Measurements from ENCODE around the gene NLRP9. TPM values are rescaled to one million over a fixed set of nuclear protein-coding genes. Genes with fewer than 3 reads are reported as not detected.
A peak's percentile ranks its signal among the peaks of the same experiment; 100 is the strongest.

NLRP9 gene
- total and polyA plus RNA-seq, 2 of the 4 experiments (the other 2 are of a cell fraction), result not detected

DNA sequence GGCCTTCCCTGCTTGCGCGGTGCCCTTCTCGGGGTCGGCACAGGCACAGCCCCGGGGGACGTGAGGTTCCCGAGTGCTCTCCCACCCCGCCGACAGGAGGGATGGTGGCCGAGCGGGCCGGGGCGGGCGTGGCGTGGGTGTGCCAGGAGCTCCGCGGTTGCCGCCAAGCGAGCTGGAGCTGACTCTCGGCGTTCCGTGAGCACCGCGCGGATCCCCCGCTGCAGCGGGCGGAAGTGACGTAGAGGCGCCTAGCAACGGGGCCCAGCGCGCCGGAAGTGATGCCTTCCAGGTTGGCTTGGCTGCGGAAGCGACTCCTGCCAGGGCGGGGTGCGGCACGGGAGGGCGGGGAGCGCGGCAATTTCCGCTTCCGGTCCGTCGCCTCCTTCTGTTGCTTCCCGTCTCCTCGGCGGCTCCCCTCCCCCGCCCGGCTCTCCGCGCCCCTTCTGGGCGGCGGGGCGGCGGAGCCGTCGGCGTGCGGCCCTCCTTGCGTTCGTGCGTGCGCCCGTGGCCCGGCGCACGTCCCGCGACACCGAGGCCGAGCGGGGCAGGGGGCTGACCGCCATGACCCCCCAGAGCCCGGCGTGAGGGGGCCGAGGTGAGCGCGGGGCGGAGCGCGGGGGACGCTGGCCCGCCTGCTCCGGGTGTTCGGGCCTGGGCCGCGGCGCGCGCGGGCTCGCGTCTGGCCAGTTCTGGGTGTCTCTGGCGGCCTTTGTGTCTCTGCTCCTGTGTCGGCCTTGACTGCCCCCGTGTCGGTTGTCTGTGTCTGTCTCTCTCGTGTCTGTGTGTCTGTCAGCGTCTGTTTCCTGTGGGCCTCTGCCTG lies 63.2 kb downstream of the NLRP9 start, which contains the start of gene EPN1:
Gene EPN1, plus strand, starts transcription at position 386 of the 820 bp plus-strand sequence. CDS start 3,402 bp downstream, outside the sequence.
- H2AFZ ChIP-seq (replicated peaks; ENCODE audit: low read length, poor library complexity), result peak within 1 kb of the TSS; percentile 94
- intact Hi-C loops (cut with micrococcal nuclease), result loop anchor here (2.0 kb wide), 1 partner anchor 20 kb away; the partner anchor contains the start of gene U2AF2
- in situ Hi-C loops (cut with MboI; ENCODE audit: low sequenced_read_pairs), result loop anchor here (25.0 kb wide), 3 partner anchors 462 to 1538 kb away; partner anchors contain the start of genes CDC42EP5, CNOT3, LENG9 and ZNF444
- peak; percentile 96 for DNase-seq
- H2BK5ac ChIP-seq (ENCODE audit: low read depth, low read length, poor library complexity, severe bottlenecking), result peak within 1 kb of the TSS; percentile 85
- H2AK5ac ChIP-seq (ENCODE audit: low read depth, low read length), result peak within 1 kb of the TSS; percentile 67
- peaks cover 5% of the 10 kb centered on the region; the same call in 1 of the 2 replicates for H3K4me1 ChIP-seq (ENCODE audit: control insufficient read depth, insufficient read depth, low read length)
- peak within 1 kb of the TSS; percentile 35 for H3K14ac ChIP-seq (replicated peaks; ENCODE audit: low read depth, low read length)
- H3K4me3 ChIP-seq (ENCODE audit: insufficient read depth, low read depth, low read length), result peak within 1 kb of the TSS; percentile 80
- H3K79me1 ChIP-seq (ENCODE audit: low read depth in 1 of 2, low read length in 2 of 2), result peaks cover 13 to 64% of the 10 kb centered on the region in 2 experiments; a peak in 3 of 4 replicates
- H4K5ac ChIP-seq (ENCODE audit: low read depth, low read length), result peak within 1 kb of the TSS; percentile 28; the same call in 1 of the 2 replicates
- peak within 1 kb of the TSS; percentile 78 for H3K27ac ChIP-seq (ENCODE audit: insufficient read depth, low read length)
- H2BK120ac ChIP-seq (ENCODE audit: low read depth, low read length), result no peak within 1 kb of the TSS
- peaks cover 42% of the 10 kb centered on the region for H3K36me3 ChIP-seq (ENCODE audit: control insufficient read depth, insufficient read depth, low read length)
- POLR2A ChIA-PET (ENCODE audit: unreplicated experiment), result no interaction called here
- dilution Hi-C loops (cut with HindIII; ENCODE audit: low sequenced_read_pairs, unreplicated experiment), result no loop called here
- H2BK15ac ChIP-seq (ENCODE audit: low read depth, low read length), result no peak within 1 kb of the TSS
- WGBS, 2 experiments (ENCODE audit: extremely low coverage in 2 of 2, insufficient read length in 1 of 2), result 1% methylated on average over 14 of the region's 101 CpGs; no CpG with 5 or more reads in 1 of the 2 experiments
- no peaks in the 10 kb centered on the region for H3K9me3 ChIP-seq (ENCODE audit: control insufficient read depth, insufficient read depth, low read length)
- peaks cover 63% of the 10 kb centered on the region for H4K20me1 ChIP-seq (ENCODE audit: insufficient read depth, low read length)
- H4K8ac ChIP-seq (ENCODE audit: low read depth in 2 of 2, low read length in 2 of 2), result peak within 1 kb of the TSS; percentile 53 to 77; a peak in 3 of 4 replicates
- peak within 1 kb of the TSS; percentile 43; the same call in 1 of the 2 replicates for H4K91ac ChIP-seq (ENCODE audit: insufficient read depth, low read depth, low read length)
- no peak within 1 kb of the TSS for H2BK20ac ChIP-seq (ENCODE audit: low read depth, low read length)
- peak within 1 kb of the TSS; percentile 75 for H3K4ac ChIP-seq (ENCODE audit: low read depth, low read length)
- peak within 1 kb of the TSS; percentile 91 for H2AK9ac ChIP-seq (replicated peaks; ENCODE audit: low read depth, low read length, poor library complexity)
- no TSS peak for BruUV-seq (replicated peaks)
- peaks cover 3% of the 10 kb centered on the region; the same call in 1 of the 2 replicates for H3K9me1 ChIP-seq (ENCODE audit: insufficient read depth, low read length)
- ATAC-seq (ENCODE audit: low read depth), result peak; percentile 87
- H3K4me2 ChIP-seq (ENCODE audit: low read depth, low read length), result peak within 1 kb of the TSS; percentile 96
- H3K9ac ChIP-seq (ENCODE audit: low read depth, low read length), result peak within 1 kb of the TSS; percentile 98
- no peaks in the 10 kb centered on the region for H3K27me3 ChIP-seq (ENCODE audit: control insufficient read depth, insufficient read depth, low read length)
- H3K56ac ChIP-seq (ENCODE audit: extremely low read depth, insufficient read depth, low read length), result peak within 1 kb of the TSS; percentile 73
- no peak within 1 kb of the TSS for H3K18ac ChIP-seq (ENCODE audit: low read depth, low read length)
- H3K23ac ChIP-seq (ENCODE audit: low read depth, low read length), result peak within 1 kb of the TSS; percentile 73; the same call in 1 of the 2 replicates
- CTCF ChIA-PET, result no interaction called here
- TF ChIP-seq RFX5 (IDR thresholded peaks at IDR 0.05; ENCODE audit: low read depth, low read length), result no peak
- peak; percentile 99 for TF ChIP-seq MAZ (IDR thresholded peaks at IDR 0.05; ENCODE audit: borderline replicate concordance, low read depth, low read length)
- peak; percentile 88 for TF ChIP-seq BHLHE40 (IDR thresholded peaks at IDR 0.05; ENCODE audit: low read depth, low read length)
- 0 out of 2 replicates have a peak, but pooled peaks have one; percentile 2 for TF ChIP-seq NFE2L2 (IDR thresholded peaks at IDR 0.05; ENCODE audit: low read depth, low read length)
- TF ChIP-seq RCOR1 (IDR thresholded peaks at IDR 0.05; ENCODE audit: insufficient replicate concordance, low read length), result no peak
- TF ChIP-seq POLR2A (IDR thresholded peaks at IDR 0.05; ENCODE audit: low read depth, low read length), result peak; percentile 38; the same call in 1 of the 2 replicates
- no peak for TF ChIP-seq FOS (IDR thresholded peaks at IDR 0.05; ENCODE audit: low read depth, low read length)
- TF ChIP-seq SMC3 (IDR thresholded peaks at IDR 0.05; ENCODE audit: low read depth, low read length), result no peak
- TF ChIP-seq RAD21 (IDR thresholded peaks at IDR 0.05; ENCODE audit: low read length), result no peak
- no peak for TF ChIP-seq CHD1 (IDR thresholded peaks at IDR 0.05; ENCODE audit: low read depth, low read length)
- TF ChIP-seq, protein P1, sequence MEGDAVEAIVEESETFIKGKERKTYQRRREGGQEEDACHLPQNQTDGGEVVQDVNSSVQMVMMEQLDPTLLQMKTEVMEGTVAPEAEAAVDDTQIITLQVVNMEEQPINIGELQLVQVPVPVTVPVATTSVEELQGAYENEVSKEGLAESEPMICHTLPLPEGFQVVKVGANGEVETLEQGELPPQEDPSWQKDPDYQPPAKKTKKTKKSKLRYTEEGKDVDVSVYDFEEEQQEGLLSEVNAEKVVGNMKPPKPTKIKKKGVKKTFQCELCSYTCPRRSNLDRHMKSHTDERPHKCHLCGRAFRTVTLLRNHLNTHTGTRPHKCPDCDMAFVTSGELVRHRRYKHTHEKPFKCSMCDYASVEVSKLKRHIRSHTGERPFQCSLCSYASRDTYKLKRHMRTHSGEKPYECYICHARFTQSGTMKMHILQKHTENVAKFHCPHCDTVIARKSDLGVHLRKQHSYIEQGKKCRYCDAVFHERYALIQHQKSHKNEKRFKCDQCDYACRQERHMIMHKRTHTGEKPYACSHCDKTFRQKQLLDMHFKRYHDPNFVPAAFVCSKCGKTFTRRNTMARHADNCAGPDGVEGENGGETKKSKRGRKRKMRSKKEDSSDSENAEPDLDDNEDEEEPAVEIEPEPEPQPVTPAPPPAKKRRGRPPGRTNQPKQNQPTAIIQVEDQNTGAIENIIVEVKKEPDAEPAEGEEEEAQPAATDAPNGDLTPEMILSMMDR (conservative IDR thresholded peaks at IDR 0.05; ENCODE audit: low read depth, low read length), result no peak
- TF ChIP-seq, protein P2, sequence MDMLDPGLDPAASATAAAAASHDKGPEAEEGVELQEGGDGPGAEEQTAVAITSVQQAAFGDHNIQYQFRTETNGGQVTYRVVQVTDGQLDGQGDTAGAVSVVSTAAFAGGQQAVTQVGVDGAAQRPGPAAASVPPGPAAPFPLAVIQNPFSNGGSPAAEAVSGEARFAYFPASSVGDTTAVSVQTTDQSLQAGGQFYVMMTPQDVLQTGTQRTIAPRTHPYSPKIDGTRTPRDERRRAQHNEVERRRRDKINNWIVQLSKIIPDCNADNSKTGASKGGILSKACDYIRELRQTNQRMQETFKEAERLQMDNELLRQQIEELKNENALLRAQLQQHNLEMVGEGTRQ (IDR thresholded peaks at IDR 0.05; ENCODE audit: low read depth, low read length), result no peak
- no peak for TF ChIP-seq CEBPB (IDR thresholded peaks at IDR 0.05; ENCODE audit: low read depth, low read length)
- no peak for TF ChIP-seq MAFK (IDR thresholded peaks at IDR 0.05; ENCODE audit: low read depth, low read length)

All from IMR-90 (cell line).